KOPT-K1 (cell line): Measurements from ENCODE around the gene ZBTB18.
A peak's percentile ranks its signal among the peaks of the same experiment; 100 is the strongest.
"Not testable (repeated sequence)": the region's sequence is repeated elsewhere in the genome, so short reads cannot be mapped to it uniquely, and the experiment has no call there.

Experiments used
- H3K27ac ChIP-seq: fragments of 200-600 bp; sonication (generic); 2 replicates; pipeline ENCODE4 v1.5.1; 2016; ENCODE audit warnings: antibody characterized with exemption, mild to moderate bottlenecking, low read depth, low read length; ENCODE audit not compliant: poor library complexity, severe bottlenecking
- H3K36me3 ChIP-seq: fragments of 200-600 bp; sonication (generic); 2 replicates; pipeline ENCODE4 v1.5.1; 2017; ENCODE audit warnings: antibody characterized with exemption, mild to moderate bottlenecking, low read length, moderate library complexity; ENCODE audit not compliant: insufficient read depth
- H3K9me3 ChIP-seq: fragments of 200-600 bp; sonication (generic); 2 replicates; pipeline ENCODE4 v1.5.1; 2017; ENCODE audit warnings: antibody characterized with exemption, low read length, mild to moderate bottlenecking; ENCODE audit not compliant: insufficient read depth, poor library complexity, severe bottlenecking

The ZBTB18 gene

GRCh38 chr1:244027491-244028145, 23.5 kb upstream of the ZBTB18 start:
- Histone ChIP-seq H3K27ac (no peak overlapping the region), H3K36me3 (no peaks in the 10 kb centered on the region), H3K9me3 (no peaks in the 10 kb centered on the region)

DNA sequence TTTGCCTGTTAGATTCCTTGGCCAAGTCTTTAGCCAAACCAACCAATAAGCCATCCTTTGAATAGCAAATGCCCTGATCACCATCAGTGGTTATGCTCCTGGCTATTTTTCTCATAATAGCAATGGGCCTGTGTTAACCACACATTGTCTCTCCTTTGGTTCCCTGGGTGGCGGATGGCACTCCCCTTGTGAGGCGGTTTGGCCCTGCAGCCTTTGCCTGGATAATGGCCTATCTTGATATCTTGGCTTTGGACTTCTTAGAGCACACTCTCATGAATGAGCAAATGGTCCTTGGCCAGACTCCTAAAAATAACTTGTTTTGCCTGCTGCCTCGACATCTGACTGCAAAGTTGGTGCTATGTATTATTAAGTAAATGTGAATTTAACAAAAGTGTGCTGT, 22.4 kb upstream of the ZBTB18 start:
- no peaks in the 10 kb centered on the region for H3K9me3 ChIP-seq
- no peaks in the 10 kb centered on the region for H3K36me3 ChIP-seq
- no peak overlapping the region for H3K27ac ChIP-seq

- no peaks in the 10 kb centered on the region for H3K36me3 ChIP-seq
- no peaks in the 10 kb centered on the region for H3K9me3 ChIP-seq
- H3K27ac ChIP-seq = no peak overlapping the region
These were observed 22.0 kb upstream of the ZBTB18 start for GRCh38 chr1:244029124-244029523.

GRCh38 chr1:244030481-244031040, 20.5 kb upstream of the ZBTB18 start:
- no peaks in the 10 kb centered on the region for H3K36me3 ChIP-seq
- H3K9me3 ChIP-seq = no peaks in the 10 kb centered on the region
- H3K27ac ChIP-seq = no peak overlapping the region

- Histone ChIP-seq H3K27ac (no peak overlapping the region), H3K36me3 (no peaks in the 10 kb centered on the region), H3K9me3 (no peaks in the 10 kb centered on the region)
These were observed 15.7 kb upstream of the ZBTB18 start for GRCh38 chr1:244035358-244035757.

- Histone ChIP-seq H3K36me3 (no peaks in the 10 kb centered on the region), H3K9me3 (no peaks in the 10 kb centered on the region), H3K27ac (no peak overlapping the region)
These were observed 13.8 kb upstream of the ZBTB18 start for GRCh38 chr1:244037252-244037651.

DNA sequence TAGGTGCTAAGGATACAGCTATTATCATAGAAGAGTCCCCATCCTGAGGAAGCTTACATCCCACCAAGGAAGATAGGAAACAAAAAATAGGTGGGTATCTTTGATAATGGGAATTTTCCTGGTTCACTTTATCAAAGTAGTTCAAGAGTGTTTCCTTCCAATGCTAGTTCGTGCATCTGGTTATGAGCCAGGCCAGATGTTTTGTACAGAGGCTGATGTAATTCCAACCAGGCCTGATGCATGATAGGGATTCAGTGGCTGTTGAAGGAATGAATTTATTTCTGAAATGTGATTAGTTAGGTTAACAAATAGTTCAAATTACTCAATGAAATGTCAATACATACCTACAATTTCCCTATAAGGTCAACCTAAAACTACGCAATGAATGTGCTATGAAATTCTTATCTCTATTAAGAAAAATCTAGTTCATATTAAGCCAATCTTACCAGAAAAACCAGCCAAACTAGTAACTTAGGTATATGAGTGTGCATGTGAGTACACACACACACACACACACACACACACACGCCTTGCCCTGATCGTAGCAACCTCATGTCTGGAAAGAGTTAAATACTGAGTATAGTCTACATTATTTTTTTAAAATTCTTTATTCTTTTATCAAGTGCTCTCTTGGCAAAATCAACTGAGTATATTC, 9.5 kb upstream of the ZBTB18 start:
- H3K36me3 ChIP-seq = no peaks in the 10 kb centered on the region
- H3K27ac ChIP-seq = no peak overlapping the region
- H3K9me3 ChIP-seq = no peaks in the 10 kb centered on the region

- Histone ChIP-seq H3K27ac (peak overlapping the region; percentile 17), H3K36me3 (no peaks in the 10 kb centered on the region), H3K9me3 (no peaks in the 10 kb centered on the region)
These were observed 8.8 kb upstream of the ZBTB18 start for GRCh38 chr1:244042293-244042692.

DNA sequence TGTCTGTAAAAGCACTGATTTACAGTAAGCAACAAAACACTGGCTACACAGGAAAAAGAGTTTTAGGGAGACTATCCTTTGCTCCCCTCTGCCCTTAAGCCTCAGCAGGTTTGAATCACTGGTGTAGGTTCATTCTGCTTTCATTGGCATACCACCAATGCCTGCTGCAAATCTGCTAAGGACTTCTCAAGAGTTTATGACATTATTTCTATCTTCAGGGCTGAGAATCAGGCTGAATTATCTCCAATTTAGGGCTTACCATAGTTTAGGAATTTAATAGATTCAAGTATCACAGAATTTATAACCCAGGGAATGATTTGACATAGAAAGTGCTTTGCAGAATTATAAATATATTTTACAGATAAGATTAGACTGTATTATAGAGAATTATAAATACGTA, 6.7 kb upstream of the ZBTB18 start:
- no peak overlapping the region for H3K27ac ChIP-seq
- no peaks in the 10 kb centered on the region for H3K9me3 ChIP-seq
- H3K36me3 ChIP-seq = no peaks in the 10 kb centered on the region

DNA sequence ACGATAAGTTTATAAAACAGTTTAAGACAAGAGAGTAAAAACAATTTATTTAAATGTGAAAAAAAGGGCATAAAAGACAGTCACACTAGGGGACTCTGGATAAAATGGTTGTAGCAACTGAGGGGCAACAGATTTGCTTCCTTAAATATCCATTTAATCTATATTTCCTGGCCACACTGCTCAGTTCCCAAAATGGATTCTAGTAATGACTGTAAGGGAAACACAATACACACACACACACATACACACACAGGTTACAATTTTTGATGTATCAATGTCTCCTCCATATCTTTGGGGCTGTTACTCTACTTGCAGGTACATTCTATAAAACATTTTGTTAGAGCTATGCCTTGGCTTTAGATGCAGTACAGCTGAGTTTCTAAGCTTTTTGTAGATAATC, 4.8 kb upstream of the ZBTB18 start:
- not testable (repeated sequence) for H3K36me3 ChIP-seq, H3K9me3 ChIP-seq
- peak overlapping the region; percentile 94 for H3K27ac ChIP-seq

DNA sequence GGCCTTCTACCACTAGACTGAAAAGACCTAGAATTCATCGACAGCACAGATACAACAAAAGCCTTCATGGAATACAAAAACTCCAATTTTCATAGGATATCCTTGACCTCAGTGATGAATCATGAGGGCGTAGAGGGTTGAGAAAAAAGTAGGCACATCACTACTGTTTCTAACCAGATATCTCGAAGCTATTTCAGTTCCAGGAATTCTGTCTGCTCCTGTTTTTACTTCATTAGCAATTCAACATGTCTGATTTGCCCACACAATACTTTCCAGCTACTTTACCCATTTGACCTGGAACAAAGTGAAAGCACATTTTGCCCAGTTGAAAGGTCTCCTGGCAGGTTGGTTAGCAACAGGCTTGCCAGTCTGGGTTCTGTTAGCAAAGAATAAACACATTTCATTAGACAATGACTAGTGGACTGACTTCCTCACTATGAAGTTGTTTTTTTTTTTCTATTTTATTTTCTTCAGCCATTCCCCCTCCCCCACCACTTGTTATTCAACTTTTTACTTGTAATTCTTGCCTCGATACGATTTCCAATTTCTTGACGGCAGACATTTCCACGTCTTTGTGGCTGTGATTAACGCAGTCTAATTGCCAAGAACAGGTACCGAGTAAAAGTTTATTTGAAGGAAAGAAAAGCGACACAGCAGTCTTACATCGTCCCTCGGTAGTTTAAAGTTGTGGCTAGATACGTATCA, 4.0 kb upstream of the ZBTB18 start:
- H3K36me3 ChIP-seq = no peaks in the 10 kb centered on the region
- no peaks in the 10 kb centered on the region for H3K9me3 ChIP-seq
- peak overlapping the region; percentile 94 for H3K27ac ChIP-seq

- no peaks in the 10 kb centered on the region for H3K9me3 ChIP-seq
- no peaks in the 10 kb centered on the region for H3K36me3 ChIP-seq
- peak overlapping the region; percentile 94 for H3K27ac ChIP-seq
These were observed 3.3 kb upstream of the ZBTB18 start for GRCh38 chr1:244047621-244048255.

- Histone ChIP-seq H3K36me3 (peaks cover 3% of the 10 kb centered on the region), H3K9me3 (no peaks in the 10 kb centered on the region), H3K27ac (peak overlapping the region; percentile 94)
These were observed 2.6 kb upstream of the ZBTB18 start for GRCh38 chr1:244048256-244049161.
